Endothelial cell of umbilical vein (primary cell): ENCODE measurements around the gene CCT5. TPM values are rescaled to one million over a fixed set of nuclear protein-coding genes. Genes with fewer than 3 reads are reported as not detected.

Experiments
- BruUV-seq: library from RNA; stranded (reverse); fragments of 400-500 nt; replicated peaks from 2 replicates; lab custom pipeline; 2021; lab: Mats Ljungman, UMichigan
- CTCF ChIA-PET: fragments of 300-600, 350-600 bp; sonication (Branson Sonifier 250); formaldehyde crosslinking; loops from one replicate; lab custom pipeline; 2021; ENCODE audit warnings: antibody characterized with exemption, inconsistent platforms; lab: Charles Lee
- POLR2A ChIA-PET: fragments of 300-600, 350-600 bp; sonication (Branson Sonifier 250); formaldehyde crosslinking; loops from one replicate; lab custom pipeline; 2021; ENCODE audit warnings: antibody characterized with exemption, inconsistent platforms; lab: Charles Lee
- DNase-seq: peaks from one replicate; pipeline ENCODE4 v3.0.0-alpha.2; 2011; ENCODE audit warnings: low read depth, low spot score
- FAIRE-seq: peaks from 2 replicates; lab custom pipeline; 2011; peaks lifted over from hg19 to GRCh38; lab: Jason Lieb, UNC
- H2AFZ ChIP-seq: 2 replicates; pipeline ENCODE4 v1.6.0; 2012; ENCODE audit warnings: low read depth, low read length, control low read depth, inconsistent platforms
- H3K27ac ChIP-seq: 2 replicates; pipeline ENCODE4 v1.5.1; 2011; ENCODE audit warnings: low read depth, mild to moderate bottlenecking, control low read depth, low read length, moderate library complexity; ENCODE audit not compliant: insufficient read depth
- H3K27me3 ChIP-seq, 2 experiments: 2 replicates each; pipeline versions ENCODE4 v1.6.0 to v1.6.1; 2011; ENCODE audit warnings: low read length in 2 of 2, mixed read lengths in 1 of 2; ENCODE audit not compliant: control insufficient read depth in 2 of 2, insufficient read depth in 2 of 2
- H3K36me3 ChIP-seq, 2 experiments: 2 replicates in 1 of 2; 3 replicates in 1 of 2; pipeline ENCODE4 v1.5.1; 2011; ENCODE audit warnings: low read length in 2 of 2, mild to moderate bottlenecking in 1 of 2, moderate library complexity in 1 of 2; ENCODE audit not compliant: control insufficient read depth in 2 of 2, insufficient read depth in 2 of 2; ENCODE audit errors: extremely low read depth in 1 of 2
- H3K4me1 ChIP-seq: 3 replicates; pipeline ENCODE4 v1.5.1; 2011; ENCODE audit warnings: mild to moderate bottlenecking, low read length; ENCODE audit not compliant: control insufficient read depth, insufficient read depth; ENCODE audit errors: extremely low read depth
- H3K4me2 ChIP-seq: 2 replicates; pipeline ENCODE4 v1.6.1; 2011; ENCODE audit warnings: low read length, control low read depth, mixed read lengths; ENCODE audit not compliant: insufficient read depth
- H3K4me3 ChIP-seq, 3 experiments: fragments of 200-600 bp in 1 of 3; sonication (generic), shearing (Covaris generic) in 1 of 3; replicated peaks in 1 of 3; 2 replicates each; pipeline ENCODE4 v1.5.1; 2011 to 2016; ENCODE audit warnings: control low read depth in 3 of 3, low read length in 3 of 3, mild to moderate bottlenecking in 2 of 3, inconsistent platforms in 1 of 3, low read depth in 1 of 3, moderate library complexity in 1 of 3; ENCODE audit not compliant: insufficient read depth in 1 of 3
- H3K79me2 ChIP-seq: 2 replicates; pipeline ENCODE4 v1.6.0; 2012; ENCODE audit warnings: low read length, inconsistent platforms; ENCODE audit not compliant: control insufficient read depth, insufficient read depth
- H3K9ac ChIP-seq: replicated peaks from 2 replicates; pipeline ENCODE3; 2011; ENCODE audit warnings: low read length, control low read depth; ENCODE audit not compliant: insufficient read depth; ENCODE audit errors: extremely low read depth
- H3K9me1 ChIP-seq: replicated peaks from 3 replicates; pipeline ENCODE4 v1.6.0; 2011; ENCODE audit warnings: mild to moderate bottlenecking, low read length; ENCODE audit not compliant: control insufficient read depth, insufficient read depth; ENCODE audit errors: extremely low read depth
- H3K9me3 ChIP-seq: replicated peaks from 2 replicates; pipeline ENCODE4 v1.5.1; 2012; ENCODE audit warnings: low read length, inconsistent platforms; ENCODE audit not compliant: control insufficient read depth, insufficient read depth
- H4K20me1 ChIP-seq: replicated peaks from 2 replicates; pipeline ENCODE3; 2011; ENCODE audit warnings: mild to moderate bottlenecking, low read length; ENCODE audit not compliant: control insufficient read depth, insufficient read depth; ENCODE audit errors: extremely low read depth
- CTCF ChIP-seq, 2 donors: IDR thresholded peaks; 1 replicate in 1 of 2; 2 replicates in 1 of 2; pipeline ENCODE4 v1.5.1; 2011; ENCODE audit warnings: low read length in 2 of 2, mild to moderate bottlenecking in 2 of 2, moderate library complexity in 2 of 2, control low read depth in 1 of 2, inconsistent platforms in 1 of 2, low read depth in 1 of 2; ENCODE audit not compliant: insufficient read depth in 1 of 2; ENCODE audit errors: extremely low read depth in 1 of 2
- EZH2 ChIP-seq: IDR thresholded peaks from 2 replicates; pipeline ENCODE4 v1.6.1; 2012; ENCODE audit warnings: borderline replicate concordance, low read depth, mild to moderate bottlenecking, moderate library complexity, low read length, inconsistent platforms; ENCODE audit not compliant: severe bottlenecking
- FOS ChIP-seq: IDR thresholded peaks from 2 replicates; pipeline ENCODE4 v1.6.1; 2011; ENCODE audit warnings: mild to moderate bottlenecking, low read length, moderate library complexity, borderline replicate concordance; ENCODE audit not compliant: insufficient read depth
- GATA2 ChIP-seq: IDR thresholded peaks from 2 replicates; pipeline ENCODE4 v1.7.0; 2011; ENCODE audit warnings: low read depth, mild to moderate bottlenecking, moderate library complexity, mixed read lengths, low read length; ENCODE audit not compliant: insufficient read length, insufficient read depth
- JUN ChIP-seq: IDR thresholded peaks from 2 replicates; pipeline ENCODE4 v1.6.1; 2011; ENCODE audit warnings: borderline replicate concordance, low read depth; ENCODE audit not compliant: insufficient read length, insufficient read depth
- MYC ChIP-seq: IDR thresholded peaks from one replicate; pipeline ENCODE4 v1.6.1; 2011; ENCODE audit warnings: mild to moderate bottlenecking, low read depth, low read length
- POLR2A ChIP-seq: IDR thresholded peaks from 2 replicates; pipeline ENCODE4 v1.6.1; 2012; ENCODE audit warnings: low read depth, mild to moderate bottlenecking, control low read depth, low read length
- POLR2AphosphoS5 ChIP-seq: IDR thresholded peaks from 2 replicates; pipeline ENCODE4 v1.6.1; 2012; ENCODE audit warnings: low read depth, mild to moderate bottlenecking, control low read depth, low read length, moderate library complexity; ENCODE audit not compliant: insufficient read depth
- dilution Hi-C: fragments of 300-500 bp; cut with MboI; formaldehyde crosslinking; loops from one replicate; pipeline ENCODE4 v1.15.0; 2019; ENCODE audit warnings: low sequenced_read_pairs; ENCODE audit not compliant: extremely low pct_ligation_motif_present
- intact Hi-C: fragments of 100-400 bp; cut with micrococcal nuclease; formaldehyde crosslinking; loops from one replicate; pipeline ENCODE4 v1.10.0; 2022
- polyA plus RNA-seq, 4 experiments: library from polyadenylated mRNA; depleted of rRNA in 3 of 4; stranded (reverse) in 3 of 4; unstranded in 1 of 4; fragments of >200 nt; gene quantifications; 2 replicates each; pipeline versions ENCODE4 v1.2.1 to v1.2.3, GENCODE V29; 2011 to 2012; ENCODE audit warnings: missing spikeins in 1 of 4
- total RNA-seq: library from RNA; stranded (reverse); gene quantifications from 2 replicates; pipeline ENCODE4 v1.2.3, GENCODE V29; 2021
- TF ChIP-seq, protein P1 (sequence below): IDR thresholded peaks from 2 replicates; pipeline ENCODE4 v1.6.1; 2011; ENCODE audit not compliant: insufficient read depth, insufficient read length

Gene CCT5
- total and polyA plus RNA-seq, 2 donors (not counting 3 experiments of a cell fraction or from before 2014, with no cell fraction given) = 323 to 386 TPM

- dilution Hi-C loops = no loop called here
- ChIA-PET POLR2A (no interaction called here), CTCF (interaction anchor here (1.7 kb wide), 1 partner anchor 14 kb away, joined by 3 read pairs; no protein-coding TSS in a partner anchor)
- Histone ChIP-seq H3K9ac (no peak overlapping the region), H3K27ac (no peak overlapping the region), H3K27me3 (no peaks in the 10 kb centered on the region), H3K4me2 (no peak overlapping the region), H4K20me1 (no peaks in the 10 kb centered on the region), H3K9me3 (no peaks in the 10 kb centered on the region), H2AFZ (no peak overlapping the region), H3K36me3 (no peaks in the 10 kb centered on the region), H3K79me2 (no peaks in the 10 kb centered on the region), H3K9me1 (no peaks in the 10 kb centered on the region), H3K4me3 (no peak overlapping the region), H3K4me1 (no peaks in the 10 kb centered on the region)
- intact Hi-C loops = no loop called here
- no peak for TF ChIP-seq EZH2
- no peak for TF ChIP-seq POLR2AphosphoS5
- TF ChIP-seq POLR2A = no peak
- TF ChIP-seq CTCF (IDR thresholded peaks at IDR 0.05; ENCODE audit: extremely low read depth in 1 of 2, insufficient read depth in 1 of 2, low read depth in 1 of 2, low read length in 2 of 2) = no peak
- no peak for TF ChIP-seq JUN
- TF ChIP-seq, protein P1, sequence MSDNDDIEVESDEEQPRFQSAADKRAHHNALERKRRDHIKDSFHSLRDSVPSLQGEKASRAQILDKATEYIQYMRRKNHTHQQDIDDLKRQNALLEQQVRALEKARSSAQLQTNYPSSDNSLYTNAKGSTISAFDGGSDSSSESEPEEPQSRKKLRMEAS = no peak
- no peak for TF ChIP-seq FOS
- TF ChIP-seq MYC = no peak
- no peak for TF ChIP-seq GATA2
- DNase-seq (no peak), FAIRE-seq (no peak)
- no TSS peak for BruUV-seq
These were observed 27.9 kb downstream of the CCT5 start for GRCh38 chr5:10277773-10278630.
